H9 (cell line): ENCODE data around the gene EXOSC2. TPM values are rescaled to one million over a fixed set of nuclear protein-coding genes. Genes with fewer than 3 reads are reported as not detected.

Experiments
- DNase-seq: peaks from one replicate; pipeline ENCODE4 v3.0.0-alpha.2; 2017
- H2AFZ ChIP-seq: one replicate; pipeline ENCODE4 v1.6.1; 2013; ENCODE audit warnings: mild to moderate bottlenecking, low read length, control low read depth, moderate library complexity
- H2AK5ac ChIP-seq: 2 replicates; pipeline ENCODE4 v1.6.1; 2013; ENCODE audit warnings: low read length, control low read depth, mixed read lengths; ENCODE audit not compliant: insufficient read length
- H2BK120ac ChIP-seq: one replicate; pipeline ENCODE4 v1.6.1; 2013; ENCODE audit warnings: low read depth, mild to moderate bottlenecking, low read length, control low read depth, inconsistent platforms; ENCODE audit not compliant: poor library complexity, severe bottlenecking
- H2BK12ac ChIP-seq: 2 replicates; pipeline ENCODE4 v1.6.1; 2013; ENCODE audit warnings: low read length, control low read depth, mixed read lengths, low read depth; ENCODE audit not compliant: insufficient read length
- H2BK15ac ChIP-seq: 2 replicates; pipeline ENCODE4 v1.6.1; 2013; ENCODE audit warnings: low read depth, low read length, control low read depth
- H2BK20ac ChIP-seq: one replicate; pipeline ENCODE4 v1.6.1; 2013; ENCODE audit warnings: low read depth, mild to moderate bottlenecking, low read length, control low read depth, inconsistent platforms; ENCODE audit not compliant: poor library complexity, severe bottlenecking
- H2BK5ac ChIP-seq: 2 replicates; pipeline ENCODE4 v1.6.1; 2013; ENCODE audit warnings: low read length, control low read depth, mixed read lengths; ENCODE audit not compliant: insufficient read length
- H3K14ac ChIP-seq: 2 replicates; pipeline ENCODE4 v1.6.1; 2013; ENCODE audit warnings: low read length, control low read depth; ENCODE audit not compliant: insufficient read depth
- H3K18ac ChIP-seq: 2 replicates; pipeline ENCODE4 v1.6.1; 2013; ENCODE audit warnings: low read depth, mild to moderate bottlenecking, mixed read lengths, low read length, control low read depth; ENCODE audit not compliant: insufficient read length
- H3K23ac ChIP-seq: 2 replicates; pipeline ENCODE4 v1.6.1; 2013; ENCODE audit warnings: low read length, control low read depth, mixed read lengths, low read depth; ENCODE audit not compliant: insufficient read length
- H3K23me2 ChIP-seq: 2 replicates; pipeline ENCODE4 v1.6.1; 2013; ENCODE audit warnings: low read depth, mild to moderate bottlenecking, mixed read lengths, low read length, control low read depth; ENCODE audit not compliant: insufficient read length, poor library complexity, severe bottlenecking
- H3K27ac ChIP-seq: 2 replicates; pipeline ENCODE4 v1.5.1; 2013; ENCODE audit warnings: low read length, control low read depth, mixed read lengths, low read depth; ENCODE audit not compliant: insufficient read length
- H3K27me3 ChIP-seq: 2 replicates; pipeline ENCODE4 v1.6.1; 2013; ENCODE audit warnings: low read length, control low read depth, inconsistent platforms; ENCODE audit not compliant: insufficient read depth
- H3K4ac ChIP-seq: 2 replicates; pipeline ENCODE4 v1.6.1; 2013; ENCODE audit warnings: low read depth, mild to moderate bottlenecking, control low read depth, inconsistent platforms, low read length, moderate library complexity
- H3K4me1 ChIP-seq: 2 replicates; pipeline ENCODE4 v1.6.1; 2013; ENCODE audit warnings: low read length, control low read depth, inconsistent platforms; ENCODE audit not compliant: insufficient read depth
- H3K4me2 ChIP-seq: 2 replicates; pipeline ENCODE4 v1.6.1; 2013; ENCODE audit warnings: low read length, control low read depth, mixed read lengths; ENCODE audit not compliant: insufficient read length, insufficient read depth
- H3K56ac ChIP-seq: 2 replicates; pipeline ENCODE4 v1.6.1; 2013; ENCODE audit warnings: low read depth, mild to moderate bottlenecking, mixed read lengths, low read length, control low read depth; ENCODE audit not compliant: insufficient read length
- H3K79me1 ChIP-seq: 2 replicates; pipeline ENCODE4 v1.6.1; 2013; ENCODE audit warnings: low read depth, mild to moderate bottlenecking, moderate library complexity, low read length, control low read depth, inconsistent platforms; ENCODE audit not compliant: insufficient read depth, poor library complexity, severe bottlenecking
- H3K79me2 ChIP-seq: 2 replicates; pipeline ENCODE4 v1.6.1; 2013; ENCODE audit warnings: low read length, control low read depth, inconsistent platforms; ENCODE audit not compliant: insufficient read depth
- H3K9ac ChIP-seq: 2 replicates; pipeline ENCODE4 v1.6.1; 2013; ENCODE audit warnings: low read length, control low read depth, mixed read lengths; ENCODE audit not compliant: insufficient read length; ENCODE audit errors: extremely low read depth
- H3K9me3 ChIP-seq: one replicate; pipeline ENCODE4 v1.6.1; 2013; ENCODE audit warnings: low read depth, low read length, inconsistent platforms; ENCODE audit not compliant: control insufficient read depth
- H3T11ph ChIP-seq: one replicate; pipeline ENCODE4 v1.6.1; 2013; ENCODE audit warnings: mild to moderate bottlenecking, low read length, control low read depth, inconsistent platforms
- H4K20me1 ChIP-seq: one replicate; pipeline ENCODE4 v1.6.1; 2013; ENCODE audit not compliant: control insufficient read depth, insufficient read length, insufficient read depth
- H4K5ac ChIP-seq: 2 replicates; pipeline ENCODE4 v1.6.1; 2013; ENCODE audit warnings: low read depth, mild to moderate bottlenecking, mixed read lengths, low read length, control low read depth; ENCODE audit not compliant: insufficient read length
- H4K8ac ChIP-seq: replicated peaks from 2 replicates; pipeline ENCODE4 v1.6.1; 2013; ENCODE audit warnings: low read length, control low read depth, mixed read lengths, low read depth; ENCODE audit not compliant: insufficient read length
- H4K91ac ChIP-seq: 2 replicates; pipeline ENCODE4 v1.6.1; 2013; ENCODE audit warnings: low read depth, mild to moderate bottlenecking, moderate library complexity, mixed read lengths, low read length, control low read depth; ENCODE audit not compliant: insufficient read length
- H3K27ac Mint-ChIP-seq, 3 experiments: 2 replicates in 2 of 3; 3 replicates in 1 of 3; pipeline ENCODE4 v1.8.0; 2020 to 2021; ENCODE audit warnings: mixed read lengths in 3 of 3, mild to moderate bottlenecking in 1 of 3, moderate library complexity in 1 of 3
- H3K27me3 Mint-ChIP-seq: 2 replicates; pipeline ENCODE4 v1.8.0; 2021; ENCODE audit warnings: low read depth, mild to moderate bottlenecking, moderate library complexity, mixed read lengths
- H3K36me3 Mint-ChIP-seq, 3 experiments: 2 replicates in 2 of 3; 3 replicates in 1 of 3; pipeline ENCODE4 v1.8.0; 2020 to 2021; ENCODE audit warnings: low read depth in 3 of 3, mixed read lengths in 3 of 3; ENCODE audit not compliant: insufficient read depth in 1 of 3
- H3K4me1 Mint-ChIP-seq, 2 experiments: 2 replicates each; pipeline ENCODE4 v1.8.0; 2020; ENCODE audit warnings: mixed read lengths in 2 of 2
- H3K4me3 Mint-ChIP-seq, 2 experiments: 2 replicates in 1 of 2; 3 replicates in 1 of 2; pipeline ENCODE4 v1.8.0; 2020 to 2021; ENCODE audit warnings: mild to moderate bottlenecking in 2 of 2, mixed read lengths in 2 of 2, moderate library complexity in 1 of 2
- H3K9me3 Mint-ChIP-seq, 2 experiments: 2 replicates in 1 of 2; 3 replicates in 1 of 2; pipeline ENCODE4 v1.8.0; 2020; ENCODE audit warnings: mild to moderate bottlenecking in 2 of 2, mixed read lengths in 2 of 2, moderate library complexity in 1 of 2
- WGBS: extraction: QIAGEN DNeasy Blood & Tissue Kit; methylation state at CpG from one replicate; pipeline ENCODE4 v1.1.7; 2013; ENCODE audit warnings: missing lambda C conversion rate, low lambda C conversion rate, mixed read lengths; ENCODE audit not compliant: insufficient read length; ENCODE audit errors: extremely low coverage; 5-methylcytosine and 5-hydroxymethylcytosine counted together
- total RNA-seq: library from RNA; stranded (reverse); gene quantifications from 2 replicates; pipeline ENCODE4 v1.2.1, GENCODE V29; 2021
- TF ChIP-seq, protein P1 (sequence below): fragments of 200-600 bp; sonication (generic); conservative IDR thresholded peaks from 3 replicates; pipeline ENCODE4 v1.8.0; 2021; ENCODE audit warnings: antibody characterized with exemption, mild to moderate bottlenecking

Gene EXOSC2
- total RNA-seq, 1 experiment from 2014 or later = 94.5 TPM

GRCh38 chr9:130743656-130744055, 50.1 kb downstream of the EXOSC2 start:
- no peaks in the 10 kb centered on the region for H3K9me3 ChIP-seq
- H4K8ac ChIP-seq = no peak overlapping the region
- no peak overlapping the region; a peak in 1 of 5 replicates for H3K4me3 Mint-ChIP-seq
- H4K91ac ChIP-seq = no peak overlapping the region
- H3K79me1 ChIP-seq = no peaks in the 10 kb centered on the region
- H3K56ac ChIP-seq = no peak overlapping the region
- no peaks in the 10 kb centered on the region for H3K27me3 Mint-ChIP-seq
- H3K27ac Mint-ChIP-seq = peak overlapping the region in 2 of 3 experiments; percentile 30 to 41; a peak in 3 of 7 replicates
- no peaks in the 10 kb centered on the region for H4K20me1 ChIP-seq
- TF ChIP-seq, protein P1, sequence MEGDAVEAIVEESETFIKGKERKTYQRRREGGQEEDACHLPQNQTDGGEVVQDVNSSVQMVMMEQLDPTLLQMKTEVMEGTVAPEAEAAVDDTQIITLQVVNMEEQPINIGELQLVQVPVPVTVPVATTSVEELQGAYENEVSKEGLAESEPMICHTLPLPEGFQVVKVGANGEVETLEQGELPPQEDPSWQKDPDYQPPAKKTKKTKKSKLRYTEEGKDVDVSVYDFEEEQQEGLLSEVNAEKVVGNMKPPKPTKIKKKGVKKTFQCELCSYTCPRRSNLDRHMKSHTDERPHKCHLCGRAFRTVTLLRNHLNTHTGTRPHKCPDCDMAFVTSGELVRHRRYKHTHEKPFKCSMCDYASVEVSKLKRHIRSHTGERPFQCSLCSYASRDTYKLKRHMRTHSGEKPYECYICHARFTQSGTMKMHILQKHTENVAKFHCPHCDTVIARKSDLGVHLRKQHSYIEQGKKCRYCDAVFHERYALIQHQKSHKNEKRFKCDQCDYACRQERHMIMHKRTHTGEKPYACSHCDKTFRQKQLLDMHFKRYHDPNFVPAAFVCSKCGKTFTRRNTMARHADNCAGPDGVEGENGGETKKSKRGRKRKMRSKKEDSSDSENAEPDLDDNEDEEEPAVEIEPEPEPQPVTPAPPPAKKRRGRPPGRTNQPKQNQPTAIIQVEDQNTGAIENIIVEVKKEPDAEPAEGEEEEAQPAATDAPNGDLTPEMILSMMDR = no peak
- no peaks in the 10 kb centered on the region for H3K23me2 ChIP-seq
- H2AFZ ChIP-seq = no peak overlapping the region
- H3K27ac ChIP-seq = no peak overlapping the region
- no peak for DNase-seq
- no peak overlapping the region for H3K9ac ChIP-seq
- WGBS = no CpG with 5 or more reads among the region's 4 CpGs
- H3K4me1 ChIP-seq = peaks cover 2% of the 10 kb centered on the region; the same call in 1 of the 2 replicates
- no peak overlapping the region for H3K18ac ChIP-seq
- no peak overlapping the region for H2BK5ac ChIP-seq
- H3K4me1 Mint-ChIP-seq = peaks cover 22 to 25% of the 10 kb centered on the region in 2 experiments
- H2AK5ac ChIP-seq = no peak overlapping the region
- H2BK15ac ChIP-seq = no peak overlapping the region
- H2BK120ac ChIP-seq = no peak overlapping the region
- H3K27me3 ChIP-seq = no peaks in the 10 kb centered on the region
- H3K4ac ChIP-seq = no peak overlapping the region
- H3K23ac ChIP-seq = no peak overlapping the region
- H4K5ac ChIP-seq = no peak overlapping the region
- H3K14ac ChIP-seq = no peak overlapping the region
- peaks cover 2% of the 10 kb centered on the region; the same call in 1 of the 2 replicates for H3K79me2 ChIP-seq
- no peak overlapping the region for H3T11ph ChIP-seq
- H2BK12ac ChIP-seq = no peak overlapping the region
- H3K36me3 Mint-ChIP-seq = peaks cover 0 to 5% (median 4%) of the 10 kb centered on the region in 3 experiments; a peak in 3 of 7 replicates
- no peak overlapping the region for H2BK20ac ChIP-seq
- H3K4me2 ChIP-seq = no peak overlapping the region
- no peaks in the 10 kb centered on the region; a peak in 2 of 5 replicates for H3K9me3 Mint-ChIP-seq
